HG03097 (cell line): Measurements from ENCODE around the gene ZNF22.

Source experiments
- ATAC-seq: cut with Tn5 transposase; IDR thresholded peaks from one replicate; pipeline ENCODE4 v1.9.1; 2021; ENCODE audit not compliant: unreplicated experiment, low FRiP score

The ZNF22 gene

DNA sequence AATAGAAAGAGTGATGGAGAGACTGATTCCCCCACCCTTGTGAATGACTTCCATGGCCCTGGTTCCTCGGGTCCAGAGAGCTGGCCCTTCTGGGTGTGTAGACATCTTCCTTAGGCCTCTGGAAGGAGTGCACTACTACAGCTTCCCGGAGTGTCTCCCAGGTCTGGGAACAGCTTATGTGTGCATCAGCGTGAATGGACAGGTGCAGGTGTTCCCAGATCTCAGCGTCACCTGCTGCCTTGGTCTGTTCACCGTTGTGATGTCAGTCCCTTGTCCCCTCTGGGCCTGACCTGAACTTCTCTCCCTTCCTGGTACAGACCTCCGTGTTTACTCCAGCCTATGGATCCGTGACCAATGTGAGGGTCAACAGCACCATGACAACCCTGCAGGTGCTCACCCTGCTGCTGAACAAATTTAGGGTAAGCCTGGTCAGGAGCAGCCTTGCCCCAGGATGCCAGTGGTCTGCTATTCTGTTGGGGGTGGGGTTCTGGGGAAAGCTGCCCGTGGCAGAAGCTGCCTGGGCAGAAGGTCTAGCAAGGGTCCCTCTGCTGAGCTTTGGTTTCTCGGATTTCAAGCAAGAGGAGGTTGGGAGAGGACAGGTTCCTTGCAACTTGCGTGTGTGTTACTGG, 11.7 kb upstream of the ZNF22 start:
- ATAC-seq, result no peak

GRCh38 chr10:44989597-44990301, 11.0 kb upstream of the ZNF22 start:
- ATAC-seq, result no peak

- ATAC-seq, result no peak
Observed at GRCh38 chr10:44990302-44990655, 10.4 kb upstream of the ZNF22 start.

DNA sequence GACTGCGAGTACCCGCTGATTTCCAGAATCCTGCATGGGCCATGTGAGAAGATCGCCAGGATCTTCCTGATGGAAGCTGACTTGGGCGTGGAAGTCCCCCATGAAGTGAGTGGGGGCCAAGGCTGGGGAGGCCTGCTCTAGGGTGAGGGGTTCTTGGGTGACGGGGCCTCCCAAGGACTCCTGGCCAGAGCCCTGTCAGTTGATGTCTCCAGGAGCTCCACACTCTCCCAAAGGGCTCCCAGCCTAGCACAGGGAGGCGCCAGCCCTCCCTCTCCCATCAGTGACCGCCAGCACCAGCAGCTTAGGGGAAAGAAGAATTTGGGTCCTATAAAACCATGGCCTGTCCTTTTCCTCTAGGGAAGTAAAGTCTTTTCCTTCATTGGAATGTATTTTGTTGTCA, 9.8 kb upstream of the ZNF22 start:
- ATAC-seq, result no peak

GRCh38 chr10:44991571-44991970, 9.2 kb upstream of the ZNF22 start:
- ATAC-seq, result no peak

DNA sequence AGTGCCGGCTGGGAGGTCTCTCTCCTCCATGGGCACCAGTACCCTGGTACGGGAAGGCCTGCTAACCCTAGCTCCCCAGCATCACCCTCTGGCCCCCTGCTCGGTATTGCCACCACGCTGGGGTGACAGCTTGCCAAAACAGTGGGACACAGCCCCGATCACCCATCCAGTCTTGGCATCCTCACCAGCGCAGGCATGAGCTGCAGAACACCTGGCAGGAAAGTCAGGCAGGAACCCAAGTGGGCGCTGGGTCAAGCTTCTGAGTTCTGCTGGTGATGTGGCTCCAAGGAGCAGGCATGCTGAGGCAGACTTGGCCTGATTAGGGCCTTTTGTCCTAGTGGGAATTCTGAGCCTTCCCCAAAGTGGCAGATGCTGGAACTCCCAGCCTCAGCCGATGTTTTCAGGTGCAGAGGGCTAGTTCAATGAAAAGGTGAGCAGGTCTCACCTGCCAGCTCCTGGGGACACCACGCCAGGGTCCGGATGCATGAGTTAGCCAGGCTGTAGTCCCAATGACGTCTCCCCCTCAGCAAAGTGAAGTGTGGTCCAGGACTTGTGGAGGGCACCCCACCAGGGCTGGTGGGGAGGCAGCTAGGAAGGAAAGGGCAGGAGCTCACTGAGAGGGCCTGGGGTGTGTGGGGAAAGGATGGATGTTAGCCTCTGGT, 8.5 kb upstream of the ZNF22 start:
- no peak for ATAC-seq

DNA sequence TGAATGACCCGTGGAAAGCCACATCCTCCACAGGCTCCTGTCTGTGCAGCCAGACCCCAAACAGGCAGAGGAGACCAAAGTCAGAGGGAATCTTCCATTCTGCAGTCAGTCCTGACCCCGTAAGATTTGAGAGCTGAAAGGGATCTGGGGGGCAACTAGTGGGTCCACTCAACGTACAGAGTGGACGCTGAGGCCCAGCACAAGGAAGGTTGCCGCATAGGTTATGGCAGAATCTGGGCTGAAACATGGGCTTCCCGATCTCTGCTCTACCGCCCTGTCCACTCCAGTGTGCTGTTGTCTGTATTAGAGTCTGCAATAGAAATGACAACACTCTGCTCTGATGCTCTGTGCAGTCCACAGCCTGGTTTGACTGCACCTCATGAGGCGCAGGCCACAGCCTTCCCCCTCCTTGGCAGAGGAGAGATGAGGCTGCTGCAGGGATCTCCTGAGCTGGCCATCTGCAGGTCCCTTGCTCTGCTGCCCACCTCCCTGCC, 7.9 kb upstream of the ZNF22 start:
- ATAC-seq, result no peak

GRCh38 chr10:44993226-44993921, 7.3 kb upstream of the ZNF22 start:
- no peak for ATAC-seq

- no peak for ATAC-seq
Observed at GRCh38 chr10:44993922-44994751, 6.6 kb upstream of the ZNF22 start.

- ATAC-seq, result no peak
Observed at GRCh38 chr10:44994752-44995530, 5.8 kb upstream of the ZNF22 start.

DNA sequence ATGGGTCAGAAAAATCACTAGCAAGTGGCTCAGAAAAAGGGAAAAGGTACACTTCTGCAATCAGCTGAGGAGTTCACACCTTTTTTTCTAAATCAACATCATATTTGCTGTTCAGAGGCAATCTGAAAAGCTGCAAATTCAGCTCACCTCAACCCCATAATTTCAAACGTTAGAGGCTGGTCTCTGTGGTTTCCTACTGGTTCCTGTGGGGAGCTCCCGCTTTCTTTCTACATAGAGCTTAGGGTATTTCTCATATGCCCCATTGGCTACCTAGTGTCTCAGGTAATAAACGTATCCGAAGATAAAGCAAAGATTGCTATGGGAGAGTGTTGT, 5.2 kb upstream of the ZNF22 start:
- no peak for ATAC-seq

DNA sequence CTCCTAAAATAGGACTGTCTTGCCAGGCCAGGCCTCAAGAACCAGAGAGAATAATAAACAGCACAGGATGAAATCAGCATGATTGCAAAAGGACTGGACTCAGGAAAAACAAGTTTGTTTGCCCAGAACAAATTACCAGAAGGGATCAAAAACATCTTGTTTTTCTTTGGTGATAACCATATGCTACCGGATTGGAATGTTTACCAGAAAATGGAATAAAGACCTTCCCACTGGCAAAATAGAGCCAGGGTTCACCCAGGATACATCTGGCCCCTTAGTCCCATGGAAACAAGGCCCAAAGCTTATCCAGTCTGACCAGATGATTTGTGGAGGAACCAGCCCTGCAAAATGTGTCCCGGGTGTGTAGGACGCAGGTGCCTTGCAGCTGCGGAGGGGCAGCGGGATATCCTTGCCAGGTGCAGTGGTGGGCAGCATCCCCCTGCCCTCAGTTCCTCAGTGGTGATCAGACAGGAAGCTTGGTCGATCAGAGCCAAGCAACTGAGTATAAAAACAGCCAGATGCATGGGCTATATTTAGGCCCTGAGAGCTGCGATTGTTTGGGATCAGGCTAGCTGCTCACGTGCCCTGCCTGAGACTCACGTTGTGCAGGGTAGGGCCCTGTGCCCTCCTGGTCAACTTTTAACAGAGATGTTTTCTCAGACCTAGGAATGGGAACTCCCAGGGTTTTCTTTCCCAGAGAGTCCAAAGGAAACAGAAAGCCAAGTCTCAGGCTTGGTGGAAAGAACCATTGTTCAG, 4.6 kb upstream of the ZNF22 start:
- no peak for ATAC-seq

GRCh38 chr10:44997105-44997748, 3.5 kb upstream of the ZNF22 start:
- no peak for ATAC-seq

GRCh38 chr10:44998146-44998631, 2.5 kb upstream of the ZNF22 start:
- ATAC-seq, result no peak

DNA sequence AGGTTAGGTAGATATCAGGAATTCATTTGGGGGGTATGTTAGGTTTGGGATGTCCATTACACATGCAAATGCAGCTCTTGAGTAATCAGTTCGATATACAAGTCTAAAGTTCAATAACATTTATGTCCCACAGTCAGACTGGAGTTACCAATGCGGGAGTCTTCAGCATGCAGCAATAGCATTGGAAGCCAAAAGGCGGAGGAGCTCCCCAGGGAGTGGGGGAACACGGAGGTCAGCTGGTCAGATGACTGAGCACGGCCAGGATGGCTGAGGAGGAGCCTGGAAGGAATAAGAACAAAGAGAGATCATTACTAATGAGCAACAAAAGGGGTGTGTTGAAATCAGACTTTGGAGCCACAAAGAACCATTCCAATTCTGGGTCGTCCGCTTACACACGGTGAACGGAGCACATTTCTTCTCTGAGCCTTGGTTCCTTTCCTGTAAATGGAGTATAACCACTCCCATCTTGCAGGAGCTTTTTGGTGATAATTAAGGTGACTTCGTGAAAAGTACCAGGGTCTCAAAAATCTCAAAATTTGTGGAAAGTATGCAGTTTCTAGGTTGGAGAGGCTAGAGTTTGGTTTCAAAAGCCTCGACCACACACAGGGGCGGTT, 478 bp upstream of the ZNF22 start:
- no peak for ATAC-seq

- ATAC-seq, result peak; percentile 62
Observed at GRCh38 chr10:45001381-45002148, 842 bp downstream of the ZNF22 start.

DNA sequence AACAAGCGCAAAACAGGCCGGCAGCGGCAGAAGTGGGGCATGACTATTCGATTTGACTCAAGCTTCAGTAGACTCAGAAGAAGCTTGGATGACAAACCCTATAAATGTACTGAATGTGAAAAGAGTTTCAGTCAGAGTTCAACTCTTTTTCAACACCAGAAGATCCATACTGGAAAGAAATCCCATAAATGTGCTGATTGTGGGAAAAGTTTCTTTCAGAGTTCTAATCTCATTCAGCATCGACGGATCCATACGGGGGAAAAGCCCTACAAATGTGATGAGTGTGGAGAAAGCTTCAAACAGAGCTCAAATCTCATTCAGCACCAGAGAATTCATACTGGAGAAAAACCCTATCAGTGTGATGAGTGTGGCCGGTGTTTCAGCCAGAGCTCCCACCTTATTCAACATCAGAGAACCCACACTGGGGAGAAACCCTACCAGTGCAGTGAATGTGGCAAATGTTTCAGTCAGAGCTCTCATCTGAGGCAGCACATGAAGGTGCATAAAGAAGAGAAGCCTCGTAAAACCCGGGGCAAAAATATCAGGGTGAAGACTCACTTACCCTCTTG, 2.8 kb downstream of the ZNF22 start:
- no peak for ATAC-seq
